HG03558 (cell line): Measurements from ENCODE around the gene AFF1.

Experiments
- ATAC-seq: cut with Tn5 transposase; IDR thresholded peaks from one replicate; pipeline ENCODE4 v1.9.1; 2021; ENCODE audit warnings: moderate number of reproducible peaks; ENCODE audit not compliant: unreplicated experiment; ENCODE audit errors: extremely low read depth

Gene AFF1

GRCh38 chr4:87179751-87180150 lies 244.9 kb downstream of the AFF1 start:
- no peak for ATAC-seq

- ATAC-seq, result no peak
Measured at GRCh38 chr4:87180767-87181166, 246.0 kb downstream of the AFF1 start.

- no peak for ATAC-seq
Measured at GRCh38 chr4:87185146-87185870, 250.5 kb downstream of the AFF1 start.

- no peak for ATAC-seq
Measured at GRCh38 chr4:87188048-87188447, 253.2 kb downstream of the AFF1 start.

GRCh38 chr4:87188932-87189331 lies 254.1 kb downstream of the AFF1 start:
- ATAC-seq, result no peak
